NCI-H1417 treated with DMSO at 0.1 percent for 48 hours (cell line): ENCODE data around the gene MRPL21.
"Not testable (repeated sequence)": the region's sequence is repeated elsewhere in the genome, so short reads cannot be mapped to it uniquely, and the experiment has no call there.

Experiments used
- DNase-seq: peaks from one replicate; lab custom pipeline; 2025; lab: John Stamatoyannopoulos, UW

MRPL21 gene

DNA sequence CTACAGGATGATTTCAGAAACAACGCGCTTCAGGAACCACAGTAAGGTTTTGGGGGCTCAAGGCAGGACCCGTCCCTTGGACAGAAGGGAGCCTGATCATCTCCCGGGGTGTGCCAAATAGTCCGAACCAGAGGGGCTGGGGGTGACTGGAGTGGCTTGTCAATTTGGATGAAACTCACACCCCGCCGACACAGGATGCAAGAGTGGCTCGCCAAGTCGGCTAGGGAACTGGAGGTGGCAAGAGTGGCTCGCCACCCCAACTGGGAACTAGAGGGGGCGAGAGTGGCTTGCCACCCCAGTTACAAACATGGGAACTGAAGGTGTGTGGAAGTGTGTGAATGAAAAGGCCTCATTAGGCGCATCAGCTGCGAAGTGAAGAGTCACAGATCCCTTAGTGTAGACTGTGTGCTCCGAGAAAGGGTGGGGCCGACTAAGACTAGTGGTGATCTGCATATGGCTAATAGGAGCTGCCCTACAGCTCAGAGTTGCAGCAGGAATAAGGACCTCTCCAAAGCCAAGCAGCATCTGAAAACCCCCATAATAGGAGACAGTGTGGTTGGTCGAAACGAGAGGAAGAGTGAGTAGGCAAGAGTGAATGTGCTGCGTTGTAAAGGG is 35.3 kb downstream of the MRPL21 start:
- DNase-seq = no peak

DNA sequence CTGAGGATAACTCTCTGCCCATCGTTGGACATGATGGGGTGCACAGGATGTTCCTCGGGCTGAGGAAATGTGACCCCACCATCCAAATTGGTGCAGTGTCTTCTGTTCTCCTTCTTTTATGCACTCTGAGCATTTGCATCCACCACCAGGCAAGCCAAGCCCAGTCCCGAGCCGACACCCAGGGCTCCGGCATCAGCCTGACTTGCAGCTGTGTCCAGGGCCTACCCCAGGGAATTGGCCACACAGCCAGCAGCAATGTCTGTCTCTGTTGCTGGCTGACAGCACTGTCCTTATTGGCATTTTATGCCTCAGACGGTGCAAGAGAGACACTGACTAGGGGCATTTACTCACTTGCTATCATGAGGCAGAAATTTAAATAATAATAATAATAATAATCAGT is 36.6 kb downstream of the MRPL21 start:
- DNase-seq = no peak

DNA sequence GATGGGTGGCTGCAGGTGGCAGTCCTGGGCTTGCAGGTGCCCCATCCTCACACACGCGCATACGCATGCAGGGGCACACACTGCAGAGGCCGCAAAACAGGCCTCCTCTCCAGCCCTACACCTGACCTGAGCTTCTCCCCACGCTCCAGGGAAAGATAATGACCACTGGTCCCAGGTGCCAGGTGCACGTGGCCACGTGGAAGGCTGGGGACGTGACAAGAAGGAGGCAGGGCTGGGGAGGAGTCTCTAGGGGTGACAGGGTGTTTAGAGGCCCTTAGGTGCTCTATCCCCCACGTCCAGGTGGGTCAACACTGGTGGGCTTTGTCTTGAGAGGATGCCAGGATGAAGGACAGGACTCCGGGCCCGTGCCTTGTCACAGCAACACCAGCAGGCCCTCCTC is 38.4 kb downstream of the MRPL21 start:
- DNase-seq = no peak

DNA sequence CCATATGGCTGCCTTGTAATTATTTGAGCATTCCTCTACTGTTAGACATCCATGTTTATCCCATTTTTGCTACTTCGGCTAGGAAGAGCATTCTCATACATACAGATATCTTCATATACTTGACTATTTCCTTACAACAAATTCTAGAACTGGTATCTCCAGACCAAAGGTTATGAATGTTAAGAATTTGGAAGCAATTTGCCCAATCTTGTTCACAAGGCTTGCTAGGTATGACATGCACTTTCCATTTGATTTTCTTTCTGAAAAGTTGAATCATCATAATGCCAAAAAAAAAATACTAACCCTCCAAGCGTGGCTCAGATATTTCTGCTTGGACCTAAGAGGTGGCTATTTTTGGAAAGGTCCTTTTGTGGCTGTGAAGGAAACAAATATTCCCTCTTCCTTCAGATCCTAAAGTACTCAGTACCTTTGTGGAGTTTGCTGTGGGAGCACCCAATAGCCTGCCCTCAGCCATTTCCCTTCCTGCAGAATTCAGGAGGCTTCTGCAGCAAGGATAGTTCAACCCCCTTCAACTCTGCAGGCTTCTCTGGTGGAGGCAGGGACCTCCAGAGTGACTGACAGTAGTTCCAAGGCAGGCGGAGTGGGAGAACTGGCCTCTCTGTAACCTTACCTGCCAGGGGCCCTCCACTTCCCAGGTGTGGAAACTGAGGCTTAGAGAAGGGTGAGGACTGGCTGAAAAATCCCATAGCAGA is 39.9 kb downstream of the MRPL21 start:
- no peak for DNase-seq

DNA sequence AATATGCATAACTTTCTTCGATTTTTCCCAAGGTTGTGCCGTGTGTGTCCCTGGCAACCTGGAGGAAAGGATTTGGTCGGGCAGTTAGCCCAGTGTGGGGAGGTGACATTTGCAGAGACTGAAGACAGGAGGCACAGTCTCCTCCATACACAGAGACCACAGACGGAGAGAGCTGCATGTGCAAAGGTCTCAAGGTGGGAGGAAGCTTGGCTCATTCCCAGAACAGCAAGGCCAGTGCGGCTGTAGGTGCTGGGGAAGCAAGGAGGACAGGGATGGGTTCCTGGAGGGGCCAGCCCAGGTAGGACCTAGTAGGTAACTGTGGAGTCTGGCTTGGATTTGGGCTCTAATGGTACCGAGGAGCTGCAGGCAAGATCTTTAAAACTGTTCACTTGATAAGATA is 41.2 kb downstream of the MRPL21 start:
- DNase-seq = no peak

DNA sequence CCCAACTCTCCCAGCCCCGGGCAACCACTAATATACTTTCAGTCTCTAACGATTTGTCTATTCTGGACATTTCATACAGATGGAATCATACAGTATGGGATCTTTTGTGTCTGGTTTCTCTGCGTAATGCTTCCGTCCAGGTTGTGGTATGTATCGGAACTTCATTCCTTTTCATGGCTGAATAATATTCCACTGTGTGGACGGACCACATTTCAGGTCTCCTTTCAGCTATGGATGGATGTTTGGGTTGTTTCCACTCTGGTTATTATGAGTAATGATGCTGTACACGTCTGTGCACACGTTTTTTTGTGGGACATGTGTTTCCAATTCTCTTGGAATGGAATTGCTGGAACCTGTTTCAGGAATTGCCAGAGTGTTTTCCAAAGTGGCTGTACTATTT is 44.5 kb downstream of the MRPL21 start:
- no peak for DNase-seq

DNA sequence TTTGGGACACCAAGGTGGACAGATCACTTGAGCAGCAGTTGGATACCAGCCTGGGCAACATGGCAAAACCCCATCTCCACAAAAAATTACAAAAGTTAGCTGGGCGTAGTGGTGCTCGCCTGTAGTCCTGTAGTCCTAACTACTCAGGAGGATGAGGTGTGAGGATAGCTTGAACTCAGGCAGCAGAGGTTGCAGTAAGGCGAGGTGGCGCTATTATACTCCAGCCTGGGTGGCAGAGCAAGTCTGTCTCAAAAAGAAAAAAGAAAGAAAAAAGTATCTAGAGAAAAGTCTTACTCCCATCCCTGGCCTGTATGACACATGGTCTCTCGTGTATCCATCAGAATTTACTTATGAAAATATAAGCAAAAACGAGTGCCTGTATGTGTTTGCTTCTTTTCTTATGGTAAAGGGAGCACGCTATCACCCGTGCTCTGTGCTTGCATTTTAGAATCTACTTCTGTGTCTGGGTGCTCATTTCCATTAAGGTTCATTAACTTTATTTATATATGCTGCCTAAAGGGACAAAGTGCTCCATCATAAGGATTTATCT is 46.5 kb downstream of the MRPL21 start:
- no peak for DNase-seq

DNA sequence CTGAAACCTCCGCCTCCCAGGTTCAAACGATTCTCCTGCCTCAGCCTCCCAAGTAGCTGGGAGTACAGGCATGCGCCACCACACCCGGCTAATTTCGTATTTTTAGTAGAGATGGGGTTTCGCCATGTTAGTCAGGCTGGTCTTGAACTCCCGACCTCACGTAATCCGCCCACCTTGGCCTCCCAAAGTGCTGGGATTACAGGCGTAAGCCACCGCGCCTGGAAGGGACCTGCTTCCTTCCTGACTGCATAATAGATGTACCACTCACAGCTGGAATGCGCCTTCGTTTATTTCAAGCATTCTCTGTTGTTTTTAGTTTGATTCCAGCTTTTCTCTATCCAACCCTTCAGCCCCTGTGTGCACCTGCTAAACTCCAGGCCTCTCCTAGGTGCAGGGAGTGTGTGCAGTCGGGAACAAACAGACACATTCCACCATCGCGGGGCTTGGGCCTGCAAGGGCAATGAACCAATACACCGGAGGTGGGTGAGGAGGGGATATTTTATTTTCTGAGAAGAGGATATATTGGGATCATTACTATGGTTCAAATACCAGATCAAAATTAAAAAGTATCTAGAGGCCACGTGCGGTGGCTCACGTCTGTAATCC is 47.1 kb downstream of the MRPL21 start:
- not testable (repeated sequence) for DNase-seq

DNA sequence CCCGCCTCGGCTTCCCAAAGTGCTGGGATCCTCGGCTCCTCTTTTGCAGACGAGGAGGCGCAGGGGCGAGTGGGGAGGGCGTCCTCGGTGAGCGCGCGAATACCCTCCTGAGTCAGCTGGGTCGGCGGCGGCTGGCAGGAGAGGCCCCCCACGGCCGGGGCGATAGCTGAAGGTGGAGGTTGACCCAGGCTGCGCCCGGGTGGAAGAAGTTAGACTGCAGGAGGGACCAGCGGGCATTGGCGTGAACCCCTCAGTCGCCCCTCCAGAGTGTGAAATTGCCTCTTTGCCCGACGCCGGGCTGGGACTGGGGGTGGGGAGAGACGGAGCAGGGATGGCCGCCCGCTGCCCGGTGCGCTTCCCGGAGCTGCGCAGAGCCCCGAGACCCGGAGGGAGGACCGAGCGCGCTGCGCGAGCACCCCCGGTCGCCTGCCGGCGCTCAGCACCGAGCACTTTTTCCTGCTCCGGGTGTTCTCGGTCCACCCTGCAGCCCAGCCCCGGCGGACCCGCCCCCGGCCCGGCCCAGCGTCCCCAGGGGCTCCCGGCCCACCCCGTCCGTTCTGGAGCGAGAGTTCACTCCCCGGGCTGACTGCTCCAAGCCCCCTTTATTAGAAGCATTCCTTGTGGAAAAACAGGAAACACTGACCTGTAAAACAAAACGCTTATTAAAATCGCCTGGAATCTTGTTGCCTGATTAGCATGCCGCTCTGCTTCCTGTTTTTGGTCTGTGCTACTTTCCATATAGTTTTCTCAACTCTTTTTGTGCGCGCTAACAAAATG is 48.2 kb downstream of the MRPL21 start:
- DNase-seq = no peak

DNA sequence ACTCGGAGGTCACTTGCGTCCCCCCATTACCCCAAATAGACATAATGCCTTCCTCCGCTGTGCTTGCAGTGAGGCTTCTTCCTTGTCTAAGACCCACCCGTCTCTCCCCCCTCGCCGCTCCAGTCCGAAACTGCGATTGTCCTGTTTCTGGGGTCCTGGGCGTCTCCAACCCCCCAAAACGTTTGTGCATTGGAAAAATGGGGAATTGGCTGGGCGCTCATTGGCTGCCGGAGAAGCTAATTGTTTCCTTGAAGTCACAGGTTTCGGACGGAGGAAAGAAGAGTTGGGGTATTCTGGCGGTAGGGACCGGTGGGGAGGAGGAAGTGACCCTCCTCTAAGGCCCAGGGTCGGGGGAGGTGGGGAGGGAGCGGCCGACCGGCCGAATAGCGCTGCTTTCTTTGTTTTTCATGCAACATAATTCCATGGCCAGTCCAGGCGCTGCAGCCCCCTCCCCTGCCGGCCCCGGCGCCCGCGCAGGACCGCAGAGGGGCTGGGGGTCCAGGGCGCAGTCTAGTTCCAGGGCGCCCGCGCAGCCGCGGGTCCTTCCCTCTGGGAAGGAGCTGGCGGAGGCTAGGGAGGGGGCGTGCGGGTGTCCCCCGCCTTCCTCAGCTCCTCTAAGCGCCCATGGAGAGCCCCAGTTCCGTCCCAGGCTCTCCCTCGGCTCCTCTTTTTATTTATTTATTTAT is 49.2 kb downstream of the MRPL21 start:
- DNase-seq = no peak

DNA sequence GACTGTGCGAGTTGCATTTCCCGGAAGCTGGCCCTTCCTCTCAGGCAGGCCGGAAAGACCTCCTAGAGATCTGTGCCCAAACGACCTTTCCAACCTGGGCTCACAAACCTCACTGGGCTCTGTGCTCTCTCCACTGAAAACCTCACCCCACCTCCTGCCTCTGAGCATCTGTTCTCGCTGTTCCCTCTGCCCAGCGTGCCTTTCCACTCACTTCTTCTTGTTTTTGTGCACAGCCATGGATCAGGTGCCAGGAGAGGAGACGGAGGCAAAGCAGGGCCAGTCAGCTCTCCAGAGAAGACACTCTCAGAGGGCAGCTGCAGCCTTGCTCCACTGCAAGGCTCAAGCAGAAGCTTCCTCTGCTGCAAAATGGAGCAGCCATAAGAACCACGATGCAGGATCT is 51.0 kb downstream of the MRPL21 start:
- no peak for DNase-seq

DNA sequence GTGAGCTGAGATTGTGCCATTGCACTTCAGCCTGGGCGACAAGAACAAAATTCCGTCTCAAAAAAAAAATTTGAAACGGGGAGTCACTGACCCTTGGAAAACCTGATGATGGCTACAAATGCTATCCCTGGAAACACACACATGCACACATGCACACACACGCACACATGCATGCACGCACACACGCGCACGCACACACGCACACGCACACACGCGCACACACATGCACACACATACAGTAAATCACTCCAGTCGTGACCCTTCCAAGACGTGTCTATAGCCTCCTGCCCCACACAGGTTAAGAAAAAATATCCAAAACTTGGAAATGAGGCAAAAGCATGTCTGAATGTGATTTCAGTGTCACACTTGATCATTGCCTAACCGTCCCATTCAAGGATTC is 55.2 kb downstream of the MRPL21 start:
- no peak for DNase-seq

DNA sequence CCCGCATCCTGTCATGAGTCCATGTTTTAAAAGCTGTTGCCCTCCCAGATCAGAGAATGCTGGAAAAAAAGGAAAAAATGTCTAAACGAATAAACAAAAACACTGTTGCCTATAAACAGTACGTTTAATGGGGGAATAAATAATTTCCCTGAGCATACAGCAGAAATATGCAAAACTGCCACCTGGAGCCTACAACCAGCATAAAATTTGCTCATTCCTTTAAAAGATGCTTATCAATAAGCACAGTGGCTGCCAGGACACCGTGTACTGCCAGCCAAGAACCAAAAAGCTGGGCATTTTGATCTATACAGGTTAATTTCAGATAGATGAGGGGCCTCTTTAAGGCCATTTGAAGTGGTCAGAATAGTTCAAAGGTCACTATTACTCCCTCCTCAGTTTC is 56.2 kb downstream of the MRPL21 start:
- no peak for DNase-seq

DNA sequence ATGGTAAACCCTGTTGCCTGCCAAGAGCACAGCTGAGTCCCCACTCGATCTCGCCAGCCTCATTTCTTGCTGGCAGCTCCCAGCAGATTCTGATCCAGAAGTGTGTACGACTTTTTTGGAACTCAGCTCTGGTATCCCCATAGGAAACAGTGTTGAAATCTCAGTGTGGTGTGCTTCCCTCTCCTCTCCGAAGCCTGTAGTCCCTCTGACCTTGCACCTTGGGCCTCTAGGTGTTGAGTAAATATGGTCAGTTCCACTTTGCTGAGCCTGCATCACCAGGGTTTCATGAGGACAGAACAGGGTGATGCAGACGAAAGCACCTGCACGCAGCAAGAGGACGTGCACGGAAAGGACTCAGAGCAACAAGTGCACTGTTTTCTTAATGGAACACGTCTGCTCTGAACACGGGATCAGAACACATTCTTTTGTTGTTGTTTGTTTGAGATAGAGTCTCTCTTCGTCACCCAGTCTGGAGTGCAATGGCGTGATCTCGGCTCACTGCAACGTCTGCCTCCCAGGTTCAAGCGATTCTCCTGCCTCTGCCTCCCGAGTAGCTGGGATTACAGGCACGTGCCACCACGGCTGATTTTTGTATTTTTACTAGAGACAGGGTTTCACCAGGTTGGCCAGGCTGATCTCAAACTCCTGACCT is 58.2 kb downstream of the MRPL21 start:
- no peak for DNase-seq

DNA sequence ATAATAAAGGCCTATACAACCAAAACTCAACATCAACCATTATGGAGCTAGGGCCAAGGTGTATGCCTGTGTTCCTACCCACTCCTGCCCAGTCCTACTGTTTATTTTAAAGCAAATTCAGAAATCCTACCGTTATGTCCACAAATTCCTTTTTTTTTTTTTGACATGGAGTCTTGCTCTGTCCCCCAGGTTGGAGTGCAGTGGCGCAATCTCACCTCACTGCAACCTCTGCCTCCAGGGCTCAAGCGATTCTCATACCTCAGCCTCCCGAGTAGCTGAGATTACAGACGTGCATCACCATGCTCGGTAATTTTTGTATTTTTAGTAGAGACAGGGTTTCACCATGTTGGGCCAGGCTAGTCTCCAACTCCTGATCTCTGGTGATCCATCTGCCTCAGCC is 58.8 kb downstream of the MRPL21 start:
- DNase-seq = no peak

DNA sequence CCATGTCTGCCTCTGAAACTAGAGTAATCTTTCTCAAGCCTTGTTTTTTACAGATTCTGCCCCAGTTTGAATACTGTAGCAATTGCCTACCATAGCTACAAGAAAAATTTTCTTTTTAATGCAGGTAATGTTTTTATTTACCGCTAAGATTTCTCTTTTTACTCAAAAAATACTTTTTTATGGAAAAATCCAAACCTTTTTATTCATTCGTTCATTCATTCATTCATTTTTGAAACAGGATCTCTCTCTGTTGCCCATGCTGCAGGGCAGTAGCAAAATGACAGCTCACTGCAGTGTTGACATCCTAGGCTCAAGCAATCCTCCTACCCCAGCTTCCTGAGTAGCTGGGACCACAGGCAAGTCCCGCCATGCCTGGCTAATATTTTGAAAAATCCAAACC is 59.3 kb downstream of the MRPL21 start:
- DNase-seq = no peak

DNA sequence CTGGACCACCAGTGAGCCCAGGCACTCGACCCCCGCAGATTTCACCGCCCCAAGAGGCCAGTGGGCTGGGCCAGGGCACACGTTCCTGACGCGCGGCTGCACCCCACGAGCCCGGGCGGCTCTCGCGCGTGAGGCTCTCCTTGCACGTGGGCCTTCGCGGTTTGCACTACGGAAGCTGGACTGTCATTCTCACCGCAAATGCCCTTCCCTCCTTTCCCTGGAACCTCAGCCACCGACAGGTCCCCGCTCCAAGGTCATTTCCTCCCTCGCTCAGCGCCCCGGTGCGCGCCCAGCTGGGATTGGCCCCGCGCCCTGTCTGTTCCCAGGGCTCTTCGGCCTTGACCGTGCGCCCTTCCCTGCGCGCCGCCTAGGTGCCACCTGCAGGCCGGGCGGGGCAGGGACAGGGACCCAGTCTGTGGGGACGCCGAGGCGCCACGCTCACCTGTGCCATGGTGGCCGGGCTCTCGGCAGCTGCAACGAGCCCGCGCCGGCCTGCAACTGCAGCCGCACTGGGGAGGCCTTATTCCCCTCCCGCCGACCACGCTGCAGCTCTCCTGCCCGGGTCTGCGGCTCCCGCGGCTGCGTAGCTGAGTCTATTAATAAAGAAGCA is 59.8 kb downstream of the MRPL21 start:
- DNase-seq = peak; percentile 38

DNA sequence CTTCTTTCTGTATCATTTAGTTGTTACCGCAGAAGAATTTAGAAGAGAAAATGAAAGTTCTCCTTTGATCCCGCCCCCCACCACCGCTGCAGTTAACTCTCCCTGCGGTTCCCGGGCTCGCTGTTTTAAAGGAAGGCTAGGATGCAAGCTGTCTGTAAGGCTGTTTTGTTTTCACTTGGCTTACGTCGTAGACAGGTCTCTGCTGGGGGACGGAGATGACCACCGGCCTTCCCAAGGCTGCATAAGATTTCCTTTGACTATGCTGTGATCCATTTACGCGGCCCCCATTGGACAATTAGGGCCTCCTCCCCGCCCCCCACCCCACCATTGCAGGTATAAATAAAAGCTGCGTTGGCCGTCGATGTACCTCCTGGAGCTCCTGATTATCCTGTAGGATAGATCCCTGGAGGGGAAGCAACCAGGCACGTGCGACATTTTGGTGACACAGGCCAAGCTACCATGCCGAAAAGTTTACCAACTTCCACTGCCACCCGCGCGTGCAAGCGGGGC is 60.5 kb downstream of the MRPL21 start:
- DNase-seq = no peak

DNA sequence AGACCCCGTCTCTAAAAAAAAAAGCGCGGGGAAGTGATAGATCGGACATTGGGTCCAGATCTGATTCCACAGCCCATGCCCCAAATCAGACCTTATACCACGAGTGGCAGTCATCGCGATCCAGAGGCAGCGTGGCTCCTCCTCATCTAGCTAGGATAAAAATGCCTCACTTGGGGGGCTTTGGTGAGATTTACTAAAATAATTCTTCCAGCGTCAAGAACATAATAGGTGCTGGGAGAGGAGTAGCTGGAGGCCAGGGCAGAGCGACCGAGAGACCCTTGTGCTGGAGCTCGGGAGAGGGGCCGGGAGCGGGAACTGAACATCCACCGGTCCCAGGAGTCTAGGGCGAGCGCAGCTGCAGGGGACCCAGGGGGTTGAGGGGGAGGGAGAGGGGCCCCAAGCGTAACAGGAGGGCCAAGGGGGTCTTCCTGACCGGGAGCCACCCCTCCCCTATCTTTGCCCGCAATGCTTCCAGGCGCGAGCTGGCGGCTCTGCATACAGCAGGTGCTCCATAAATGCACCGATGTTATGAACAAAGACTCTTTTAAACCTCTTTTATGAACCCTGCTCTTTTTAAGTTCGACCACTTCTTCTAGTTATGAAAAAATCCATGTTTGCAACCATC is 61.1 kb downstream of the MRPL21 start:
- no peak for DNase-seq

DNA sequence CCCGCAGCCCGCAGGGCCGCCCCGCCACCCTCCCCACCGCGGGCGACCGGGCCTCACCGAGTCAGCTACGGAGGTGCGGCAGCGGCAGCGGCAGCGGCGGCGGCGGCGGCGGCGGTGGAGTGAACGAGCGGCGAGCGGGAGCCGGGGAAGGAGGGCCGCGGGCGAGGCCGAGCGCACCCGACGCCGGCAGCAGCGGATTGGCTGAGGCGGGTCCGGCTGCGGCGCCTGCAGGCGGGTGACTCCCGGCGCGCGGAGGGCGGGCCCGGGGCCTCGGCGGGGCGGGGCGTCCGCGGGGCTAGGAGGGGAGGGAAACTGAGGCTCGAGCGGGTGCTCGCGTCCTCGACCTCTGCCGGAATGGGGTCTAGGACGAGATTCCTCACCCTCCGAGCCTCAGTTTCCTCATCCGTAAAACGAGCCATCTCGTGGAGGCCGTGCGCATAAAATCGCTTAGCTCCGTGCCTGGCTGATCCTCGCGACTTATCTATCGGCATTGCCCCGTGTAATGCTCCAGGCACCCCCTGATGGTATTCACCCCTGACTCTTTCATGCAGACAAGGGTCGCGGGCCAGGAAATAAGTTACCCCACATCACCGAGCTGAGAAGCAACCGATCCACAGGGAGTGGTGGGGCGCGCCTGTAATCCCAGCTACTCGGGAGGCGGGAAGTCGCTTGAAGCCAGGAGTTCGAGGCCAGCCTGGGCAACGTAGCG is 61.8 kb downstream of the MRPL21 start, which contains the start of gene CPT1A:
Gene CPT1A (minus strand): TSS at position 199 of the 709 bp plus-strand sequence. CDS start 26,442 bp downstream, outside the sequence.
- peak; percentile 45 for DNase-seq
